ENCODE data around the gene NUDT14.

The NUDT14 gene

GRCh38 chr14:105197211-105197641 lies 16.1 kb upstream of the NUDT14 start:
- Histone ChIP-seq H3K4me3 (ENCODE audit: low read depth, low read length) (no peak overlapping the region; the same call in 1 of the 2 replicates), H3K27me3 (ENCODE audit: control insufficient read depth, insufficient read depth, low read length) (peaks cover 34% of the 10 kb centered on the region), H3K9ac (ENCODE audit: low read depth, low read length) (no peak overlapping the region), H3K27ac (ENCODE audit: low read depth, low read length) (no peak overlapping the region), H3K36me3 (ENCODE audit: control insufficient read depth, insufficient read depth, low read length) (no peaks in the 10 kb centered on the region), H3K4me1 (ENCODE audit: control insufficient read depth, insufficient read depth, low read length) (peaks cover 6% of the 10 kb centered on the region; the same call in 1 of the 2 replicates), H3K9me3 (ENCODE audit: control insufficient read depth, insufficient read depth, low read length) (no peaks in the 10 kb centered on the region)

GRCh38 chr14:105196265-105196960 lies 15.3 kb upstream of the NUDT14 start:
- peak overlapping the region; percentile 48; the same call in 1 of the 2 replicates for H3K4me3 ChIP-seq (ENCODE audit: low read depth, low read length)
- peak overlapping the region; percentile 66 for H3K27ac ChIP-seq (ENCODE audit: low read depth, low read length)
- H3K9ac ChIP-seq (ENCODE audit: low read depth, low read length): no peak overlapping the region

GRCh38 chr14:105195522-105196264 lies 14.6 kb upstream of the NUDT14 start:
- H3K4me1 ChIP-seq (ENCODE audit: control insufficient read depth, insufficient read depth, low read length): peaks cover 6% of the 10 kb centered on the region; the same call in 1 of the 2 replicates

More at GRCh38 chr14:105196265-105196960, 15.3 kb upstream of the NUDT14 start:
- Histone ChIP-seq H3K4me1 (ENCODE audit: control insufficient read depth, insufficient read depth, low read length) (peaks cover 6% of the 10 kb centered on the region; the same call in 1 of the 2 replicates), H3K36me3 (ENCODE audit: control insufficient read depth, insufficient read depth, low read length) (no peaks in the 10 kb centered on the region), H3K9me3 (ENCODE audit: control insufficient read depth, insufficient read depth, low read length) (no peaks in the 10 kb centered on the region), H3K27me3 (ENCODE audit: control insufficient read depth, insufficient read depth, low read length) (peaks cover 34% of the 10 kb centered on the region)

GRCh38 chr14:105195051-105195450 lies 13.9 kb upstream of the NUDT14 start:
- H3K4me3 ChIP-seq (ENCODE audit: low read depth, low read length): no peak overlapping the region

More at GRCh38 chr14:105195522-105196264, 14.6 kb upstream of the NUDT14 start:
- H3K4me3 ChIP-seq (ENCODE audit: low read depth, low read length): peak overlapping the region; percentile 48; the same call in 1 of the 2 replicates
- H3K27me3 ChIP-seq (ENCODE audit: control insufficient read depth, insufficient read depth, low read length): peaks cover 34% of the 10 kb centered on the region
- no peaks in the 10 kb centered on the region for H3K36me3 ChIP-seq (ENCODE audit: control insufficient read depth, insufficient read depth, low read length)
- H3K27ac ChIP-seq (ENCODE audit: low read depth, low read length): peak overlapping the region; percentile 66
- H3K9ac ChIP-seq (ENCODE audit: low read depth, low read length): no peak overlapping the region
- H3K9me3 ChIP-seq (ENCODE audit: control insufficient read depth, insufficient read depth, low read length): no peaks in the 10 kb centered on the region

GRCh38 chr14:105193916-105194782 lies 13.0 kb upstream of the NUDT14 start:
- peaks cover 6% of the 10 kb centered on the region; the same call in 1 of the 2 replicates for H3K4me1 ChIP-seq (ENCODE audit: control insufficient read depth, insufficient read depth, low read length)
- H3K9ac ChIP-seq (ENCODE audit: low read depth, low read length): no peak overlapping the region
- no peak overlapping the region for H3K27ac ChIP-seq (ENCODE audit: low read depth, low read length)
- H3K9me3 ChIP-seq (ENCODE audit: control insufficient read depth, insufficient read depth, low read length): no peaks in the 10 kb centered on the region
- H3K4me3 ChIP-seq (ENCODE audit: low read depth, low read length): no peak overlapping the region
- no peaks in the 10 kb centered on the region for H3K36me3 ChIP-seq (ENCODE audit: control insufficient read depth, insufficient read depth, low read length)
- peaks cover 34% of the 10 kb centered on the region for H3K27me3 ChIP-seq (ENCODE audit: control insufficient read depth, insufficient read depth, low read length)

More at GRCh38 chr14:105195051-105195450, 13.9 kb upstream of the NUDT14 start:
- no peaks in the 10 kb centered on the region for H3K36me3 ChIP-seq (ENCODE audit: control insufficient read depth, insufficient read depth, low read length)
- H3K9me3 ChIP-seq (ENCODE audit: control insufficient read depth, insufficient read depth, low read length): no peaks in the 10 kb centered on the region
- H3K27me3 ChIP-seq (ENCODE audit: control insufficient read depth, insufficient read depth, low read length): peaks cover 34% of the 10 kb centered on the region
- H3K4me1 ChIP-seq (ENCODE audit: control insufficient read depth, insufficient read depth, low read length): peaks cover 6% of the 10 kb centered on the region; the same call in 1 of the 2 replicates
- no peak overlapping the region for H3K9ac ChIP-seq (ENCODE audit: low read depth, low read length)
- H3K27ac ChIP-seq (ENCODE audit: low read depth, low read length): no peak overlapping the region

GRCh38 chr14:105192866-105193731 lies 12.0 kb upstream of the NUDT14 start:
- H3K4me3 ChIP-seq (ENCODE audit: low read depth, low read length): no peak overlapping the region
- no peaks in the 10 kb centered on the region for H3K36me3 ChIP-seq (ENCODE audit: control insufficient read depth, insufficient read depth, low read length)
- peaks cover 6% of the 10 kb centered on the region; the same call in 1 of the 2 replicates for H3K4me1 ChIP-seq (ENCODE audit: control insufficient read depth, insufficient read depth, low read length)
- no peaks in the 10 kb centered on the region for H3K9me3 ChIP-seq (ENCODE audit: control insufficient read depth, insufficient read depth, low read length)
- no peak overlapping the region for H3K27ac ChIP-seq (ENCODE audit: low read depth, low read length)
- H3K9ac ChIP-seq (ENCODE audit: low read depth, low read length): no peak overlapping the region
- peaks cover 29% of the 10 kb centered on the region for H3K27me3 ChIP-seq (ENCODE audit: control insufficient read depth, insufficient read depth, low read length)

GRCh38 chr14:105187935-105188524 lies 6.9 kb upstream of the NUDT14 start:
- H3K9ac ChIP-seq (ENCODE audit: low read depth, low read length): no peak overlapping the region
- H3K4me1 ChIP-seq (ENCODE audit: control insufficient read depth, insufficient read depth, low read length): no peaks in the 10 kb centered on the region

GRCh38 chr14:105187116-105187515 lies 6.0 kb upstream of the NUDT14 start:
- Histone ChIP-seq H3K4me1 (ENCODE audit: control insufficient read depth, insufficient read depth, low read length) (no peaks in the 10 kb centered on the region), H3K9ac (ENCODE audit: low read depth, low read length) (no peak overlapping the region), H3K4me3 (ENCODE audit: low read depth, low read length) (no peak overlapping the region), H3K27me3 (ENCODE audit: control insufficient read depth, insufficient read depth, low read length) (peaks cover 9% of the 10 kb centered on the region), H3K36me3 (ENCODE audit: control insufficient read depth, insufficient read depth, low read length) (no peaks in the 10 kb centered on the region), H3K9me3 (ENCODE audit: control insufficient read depth, insufficient read depth, low read length) (no peaks in the 10 kb centered on the region), H3K27ac (ENCODE audit: low read depth, low read length) (no peak overlapping the region)

More at GRCh38 chr14:105187935-105188524, 6.9 kb upstream of the NUDT14 start:
- H3K9me3 ChIP-seq (ENCODE audit: control insufficient read depth, insufficient read depth, low read length): no peaks in the 10 kb centered on the region
- no peak overlapping the region for H3K4me3 ChIP-seq (ENCODE audit: low read depth, low read length)
- no peak overlapping the region for H3K27ac ChIP-seq (ENCODE audit: low read depth, low read length)
- H3K27me3 ChIP-seq (ENCODE audit: control insufficient read depth, insufficient read depth, low read length): no peaks in the 10 kb centered on the region
- no peaks in the 10 kb centered on the region for H3K36me3 ChIP-seq (ENCODE audit: control insufficient read depth, insufficient read depth, low read length)

GRCh38 chr14:105185973-105186372 lies 4.9 kb upstream of the NUDT14 start:
- Histone ChIP-seq H3K9me3 (ENCODE audit: control insufficient read depth, insufficient read depth, low read length) (no peaks in the 10 kb centered on the region), H3K27ac (ENCODE audit: low read depth, low read length) (no peak overlapping the region), H3K36me3 (ENCODE audit: control insufficient read depth, insufficient read depth, low read length) (no peaks in the 10 kb centered on the region), H3K4me3 (ENCODE audit: low read depth, low read length) (no peak overlapping the region), H3K9ac (ENCODE audit: low read depth, low read length) (no peak overlapping the region), H3K4me1 (ENCODE audit: control insufficient read depth, insufficient read depth, low read length) (no peaks in the 10 kb centered on the region), H3K27me3 (ENCODE audit: control insufficient read depth, insufficient read depth, low read length) (peaks cover 15% of the 10 kb centered on the region)

Measured in HUES48 (cell line).